Measurements from ENCODE around the gene SUPT5H. TPM values are rescaled to one million over a fixed set of nuclear protein-coding genes. Genes with fewer than 3 reads are reported as not detected.

The SUPT5H gene
- total RNA-seq, 5 donors from 2014 or later (not counting 1 experiment from before 2014, with no cell fraction given): 180 to 301 (median 194) TPM

DNA sequence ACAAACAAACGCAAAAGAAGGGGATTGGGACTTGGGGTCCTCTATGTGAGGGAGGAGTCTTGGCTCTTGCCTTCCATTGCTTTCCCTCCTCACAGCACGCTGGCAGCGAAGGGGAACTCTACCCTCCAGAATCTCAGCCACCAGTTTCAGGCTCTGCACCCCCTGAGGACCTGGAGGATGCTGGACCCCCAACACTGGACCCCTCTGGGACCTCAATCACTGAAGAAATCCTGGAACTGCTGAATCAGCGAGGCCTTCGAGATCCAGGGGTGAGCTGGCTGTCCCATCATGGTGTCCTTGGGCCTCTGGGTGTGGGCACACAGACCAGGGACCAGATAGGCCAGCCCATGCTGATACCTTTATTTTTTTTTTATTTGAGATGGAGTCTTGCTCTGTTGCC is 23.4 kb upstream of the SUPT5H start:
- H3K4me1 ChIP-seq (ENCODE audit: control insufficient read depth in 1 of 2, extremely low read depth in 1 of 2, insufficient read depth in 2 of 2, low read length in 2 of 2): no peaks in the 10 kb centered on the region
- Mint-ChIP-seq H3K9me3 (no peaks in the 10 kb centered on the region), H3K36me3 (peaks cover 18% of the 10 kb centered on the region), H3K27ac (peak overlapping the region in 1 of 2 donors; percentile 55), H3K27me3 (no peaks in the 10 kb centered on the region), H3K4me1 (peaks cover 0 to 2% (median 0%) of the 10 kb centered on the region in 3 donors), H3K4me3 (no peak overlapping the region)
- ATAC-seq (replicated peaks in 1 of 4) (no peak), DNase-seq (no peak)
- no peak overlapping the region for H3K4me3 ChIP-seq (ENCODE audit: control insufficient read depth in 1 of 2, extremely low read depth in 1 of 2, low read length in 1 of 2)
- POLR2A ChIA-PET: no interaction called here
- H3K9me3 ChIP-seq: no peaks in the 10 kb centered on the region
- CTCF ChIA-PET: no interaction called here
- H3K36me3 ChIP-seq (ENCODE audit: control insufficient read depth in 2 of 2, extremely low read depth in 1 of 2, insufficient read depth in 1 of 2, low read length in 1 of 2): peaks cover 19 to 40% of the 10 kb centered on the region in 2 donors
- no peaks in the 10 kb centered on the region for H3K27me3 ChIP-seq (replicated peaks in 1 of 2; ENCODE audit: control insufficient read depth in 2 of 2, extremely low read depth in 1 of 2, insufficient read depth in 2 of 2, low read length in 1 of 2)
- H3K27ac ChIP-seq (ENCODE audit: low read length): no peak overlapping the region
- WGBS (ENCODE audit: insufficient coverage): 100% methylated on average over 2 of the region's 5 CpGs

DNA sequence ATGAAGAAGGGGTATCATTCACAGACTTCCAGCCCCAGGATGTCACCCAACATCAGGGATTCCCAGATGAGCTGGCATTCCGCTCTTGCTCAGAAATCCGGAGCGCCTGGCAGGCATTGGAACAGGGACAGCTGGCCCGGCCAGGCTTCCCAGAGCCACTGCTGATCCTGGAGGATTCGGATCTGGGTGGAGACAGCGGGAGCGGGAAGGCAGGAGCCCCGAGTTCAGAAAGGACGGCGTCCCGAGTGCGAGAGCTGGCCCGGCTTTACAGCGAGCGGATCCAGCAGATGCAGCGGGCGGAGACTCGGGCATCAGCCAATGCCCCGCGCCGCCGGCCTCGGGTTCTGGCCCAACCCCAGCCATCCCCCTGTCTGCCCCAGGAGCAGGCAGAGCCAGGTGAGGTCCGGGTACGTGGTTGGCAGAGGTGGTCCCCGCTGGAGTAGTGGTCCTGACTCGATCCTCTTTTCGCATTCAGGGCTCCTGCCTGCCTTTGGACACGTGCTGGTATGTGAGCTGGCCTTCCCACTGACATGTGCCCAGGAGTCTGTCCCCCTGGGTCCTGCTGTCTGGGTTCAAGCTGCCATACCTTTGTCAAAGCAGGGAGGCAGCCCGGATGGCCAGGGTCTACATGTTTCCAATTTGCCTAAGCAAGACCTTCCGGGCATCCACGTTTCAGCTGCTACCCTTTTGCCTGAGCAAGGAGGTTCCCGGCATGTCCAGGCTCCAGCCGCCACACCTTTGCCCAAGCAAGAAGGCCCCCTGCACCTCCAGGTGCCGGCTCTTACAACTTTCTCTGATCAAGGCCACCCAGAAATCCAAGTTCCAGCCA is 21.9 kb upstream of the SUPT5H start:
- DNase-seq (no peak), ATAC-seq (replicated peaks in 1 of 4) (no peak)
- H3K9me3 ChIP-seq: no peaks in the 10 kb centered on the region
- no peak overlapping the region for H3K4me3 ChIP-seq (ENCODE audit: control insufficient read depth in 1 of 2, extremely low read depth in 1 of 2, low read length in 1 of 2)
- H3K4me1 ChIP-seq (ENCODE audit: control insufficient read depth in 1 of 2, extremely low read depth in 1 of 2, insufficient read depth in 2 of 2, low read length in 2 of 2): no peaks in the 10 kb centered on the region
- H3K27ac Mint-ChIP-seq: no peak overlapping the region
- H3K27ac ChIP-seq (ENCODE audit: low read length): no peak overlapping the region
- no peaks in the 10 kb centered on the region for H3K27me3 Mint-ChIP-seq
- H3K27me3 ChIP-seq (replicated peaks in 1 of 2; ENCODE audit: control insufficient read depth in 2 of 2, extremely low read depth in 1 of 2, insufficient read depth in 2 of 2, low read length in 1 of 2): no peaks in the 10 kb centered on the region
- CTCF ChIA-PET: interaction anchor here in 1 of 2 donors (0.6 kb wide), 1 partner anchor 11 kb away, joined by 3 read pairs; the partner anchor contains the start of gene PLEKHG2
- H3K4me3 Mint-ChIP-seq: no peak overlapping the region
- H3K36me3 Mint-ChIP-seq: peaks cover 16% of the 10 kb centered on the region
- peaks cover 16 to 33% of the 10 kb centered on the region in 2 donors for H3K36me3 ChIP-seq (ENCODE audit: control insufficient read depth in 2 of 2, extremely low read depth in 1 of 2, insufficient read depth in 1 of 2, low read length in 1 of 2)
- H3K9me3 Mint-ChIP-seq: no peaks in the 10 kb centered on the region
- no peaks in the 10 kb centered on the region for H3K4me1 Mint-ChIP-seq
- POLR2A ChIA-PET: interaction anchor here in 1 of 2 donors (1.8 kb wide), 1 partner anchor 12 kb away, joined by 6 read pairs; the partner anchor contains the start of gene RPS16
- WGBS (ENCODE audit: insufficient coverage): 89% methylated on average over 35 of the region's 35 CpGs

DNA sequence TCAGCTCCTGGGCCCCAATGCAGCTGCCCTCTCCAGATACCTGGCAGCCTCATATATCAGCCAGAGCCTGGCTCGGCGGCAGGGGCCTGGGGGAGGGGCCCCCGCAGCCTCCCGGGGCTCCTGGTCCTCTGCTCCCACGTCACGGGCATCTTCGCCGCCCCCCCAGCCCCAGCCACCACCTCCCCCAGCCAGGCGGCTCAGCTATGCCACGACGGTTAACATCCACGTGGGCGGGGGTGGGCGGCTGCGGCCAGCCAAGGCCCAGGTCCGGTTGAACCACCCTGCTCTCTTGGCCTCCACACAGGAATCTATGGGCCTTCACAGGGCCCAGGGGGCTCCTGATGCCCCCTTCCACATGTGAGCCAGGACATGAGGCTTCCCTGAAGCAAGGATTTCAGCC is 20.4 kb upstream of the SUPT5H start:
- no peak for DNase-seq
- Histone ChIP-seq H3K36me3 (ENCODE audit: control insufficient read depth in 2 of 2, extremely low read depth in 1 of 2, insufficient read depth in 1 of 2, low read length in 1 of 2) (peaks cover 16 to 24% of the 10 kb centered on the region in 2 donors), H3K27ac (ENCODE audit: low read length) (no peak overlapping the region), H3K4me3 (ENCODE audit: control insufficient read depth in 1 of 2, extremely low read depth in 1 of 2, low read length in 1 of 2) (no peak overlapping the region), H3K4me1 (ENCODE audit: control insufficient read depth in 1 of 2, extremely low read depth in 1 of 2, insufficient read depth in 2 of 2, low read length in 2 of 2) (no peaks in the 10 kb centered on the region), H3K9me3 (no peaks in the 10 kb centered on the region), H3K27me3 (replicated peaks in 1 of 2; ENCODE audit: control insufficient read depth in 2 of 2, extremely low read depth in 1 of 2, insufficient read depth in 2 of 2, low read length in 1 of 2) (no peaks in the 10 kb centered on the region)
- Mint-ChIP-seq H3K4me3 (no peak overlapping the region), H3K27ac (no peak overlapping the region), H3K4me1 (peaks cover 0 to 1% (median 0%) of the 10 kb centered on the region in 3 donors), H3K9me3 (no peaks in the 10 kb centered on the region), H3K27me3 (no peaks in the 10 kb centered on the region), H3K36me3 (peaks cover 8% of the 10 kb centered on the region)
- 90% methylated on average over 16 of the region's 16 CpGs for WGBS (ENCODE audit: insufficient coverage)
- POLR2A ChIA-PET: interaction anchor here in 1 of 2 donors (1.8 kb wide), 1 partner anchor 11 kb away, joined by 6 read pairs; the partner anchor contains the start of gene RPS16
- CTCF ChIA-PET: no interaction called here
- no peak for ATAC-seq (replicated peaks in 1 of 4)

DNA sequence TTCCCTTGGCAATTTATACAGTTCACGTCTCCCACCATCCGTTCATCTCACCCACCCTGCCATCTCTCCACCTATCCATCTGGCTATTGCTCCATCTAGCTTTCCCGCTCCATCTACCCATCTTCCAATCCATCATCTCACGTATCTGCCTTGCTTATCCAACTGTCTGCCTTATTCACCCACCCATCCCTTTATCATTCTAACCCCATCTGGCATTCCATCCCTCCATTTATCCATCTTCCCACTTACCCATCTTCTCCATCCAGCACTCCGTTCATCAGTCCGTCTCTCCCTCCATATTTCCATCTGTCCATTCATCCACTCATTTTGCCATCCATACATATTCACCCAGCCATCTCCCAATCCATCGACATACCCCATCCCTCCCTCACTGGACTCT is 19.6 kb upstream of the SUPT5H start:
- no peaks in the 10 kb centered on the region for H3K9me3 ChIP-seq
- no peak overlapping the region for H3K4me3 ChIP-seq (ENCODE audit: control insufficient read depth in 1 of 2, extremely low read depth in 1 of 2, low read length in 1 of 2)
- H3K36me3 ChIP-seq (ENCODE audit: control insufficient read depth in 2 of 2, extremely low read depth in 1 of 2, insufficient read depth in 1 of 2, low read length in 1 of 2): peaks cover 11 to 22% of the 10 kb centered on the region in 2 donors
- H3K27me3 Mint-ChIP-seq: no peaks in the 10 kb centered on the region
- H3K36me3 Mint-ChIP-seq: peaks cover 8% of the 10 kb centered on the region
- no peak overlapping the region for H3K4me3 Mint-ChIP-seq
- 89% methylated on average over 7 of the region's 7 CpGs for WGBS (ENCODE audit: insufficient coverage)
- DNase-seq: no peak
- no peak overlapping the region for H3K27ac ChIP-seq (ENCODE audit: low read length)
- ATAC-seq (replicated peaks in 1 of 4): no peak
- H3K4me1 Mint-ChIP-seq: peaks cover 0 to 6% (median 5%) of the 10 kb centered on the region in 3 donors
- H3K4me1 ChIP-seq (ENCODE audit: control insufficient read depth in 1 of 2, extremely low read depth in 1 of 2, insufficient read depth in 2 of 2, low read length in 2 of 2): peaks cover 0 to 5% of the 10 kb centered on the region in 2 experiments
- no peaks in the 10 kb centered on the region for H3K9me3 Mint-ChIP-seq
- ChIA-PET CTCF (no interaction called here), POLR2A (no interaction called here)
- no peaks in the 10 kb centered on the region for H3K27me3 ChIP-seq (replicated peaks in 1 of 2; ENCODE audit: control insufficient read depth in 2 of 2, extremely low read depth in 1 of 2, insufficient read depth in 2 of 2, low read length in 1 of 2)
- H3K27ac Mint-ChIP-seq: peak overlapping the region in 1 of 2 donors; percentile 5

DNA sequence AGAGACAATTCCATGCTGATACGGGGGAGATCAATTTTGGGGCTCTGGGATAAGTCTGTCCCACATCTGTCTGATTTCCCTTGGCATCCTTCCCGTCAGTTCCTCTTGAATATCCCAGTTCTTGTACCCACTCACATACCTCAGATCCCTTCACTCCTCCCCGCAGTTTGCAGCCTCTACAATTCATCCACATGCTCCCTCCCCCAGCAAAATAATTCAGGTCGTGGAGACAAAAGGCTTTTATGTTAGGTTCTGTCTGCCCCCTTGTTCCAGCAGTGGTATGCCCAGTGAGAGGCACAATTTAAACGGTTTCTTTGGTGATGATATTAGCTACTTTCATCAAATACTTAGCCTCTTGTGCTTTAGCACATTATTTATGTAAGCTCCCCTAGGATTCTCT is 19.2 kb upstream of the SUPT5H start:
- no peak overlapping the region for H3K4me3 ChIP-seq (ENCODE audit: control insufficient read depth in 1 of 2, extremely low read depth in 1 of 2, low read length in 1 of 2)
- H3K27me3 ChIP-seq (replicated peaks in 1 of 2; ENCODE audit: control insufficient read depth in 2 of 2, extremely low read depth in 1 of 2, insufficient read depth in 2 of 2, low read length in 1 of 2): no peaks in the 10 kb centered on the region
- H3K27ac Mint-ChIP-seq: peak overlapping the region in 1 of 2 donors; percentile 5
- POLR2A ChIA-PET: no interaction called here
- peaks cover 8% of the 10 kb centered on the region for H3K36me3 Mint-ChIP-seq
- H3K4me3 Mint-ChIP-seq: no peak overlapping the region
- no peak for ATAC-seq (replicated peaks in 1 of 4)
- no peak overlapping the region for H3K27ac ChIP-seq (ENCODE audit: low read length)
- H3K9me3 ChIP-seq: no peaks in the 10 kb centered on the region
- H3K4me1 ChIP-seq (ENCODE audit: control insufficient read depth in 1 of 2, extremely low read depth in 1 of 2, insufficient read depth in 2 of 2, low read length in 2 of 2): peaks cover 0 to 9% of the 10 kb centered on the region in 2 experiments
- no peaks in the 10 kb centered on the region for H3K27me3 Mint-ChIP-seq
- CTCF ChIA-PET: interaction anchor here in 1 of 2 donors (1.2 kb wide), 1 partner anchor 10 kb away, joined by 3 read pairs; the partner anchor contains the start of gene RPS16
- peaks cover 11 to 19% of the 10 kb centered on the region in 2 donors for H3K36me3 ChIP-seq (ENCODE audit: control insufficient read depth in 2 of 2, extremely low read depth in 1 of 2, insufficient read depth in 1 of 2, low read length in 1 of 2)
- 85% methylated on average over 3 of the region's 5 CpGs for WGBS (ENCODE audit: insufficient coverage)
- H3K9me3 Mint-ChIP-seq: no peaks in the 10 kb centered on the region
- DNase-seq: no peak
- H3K4me1 Mint-ChIP-seq: peaks cover 0 to 11% (median 10%) of the 10 kb centered on the region in 3 donors

DNA sequence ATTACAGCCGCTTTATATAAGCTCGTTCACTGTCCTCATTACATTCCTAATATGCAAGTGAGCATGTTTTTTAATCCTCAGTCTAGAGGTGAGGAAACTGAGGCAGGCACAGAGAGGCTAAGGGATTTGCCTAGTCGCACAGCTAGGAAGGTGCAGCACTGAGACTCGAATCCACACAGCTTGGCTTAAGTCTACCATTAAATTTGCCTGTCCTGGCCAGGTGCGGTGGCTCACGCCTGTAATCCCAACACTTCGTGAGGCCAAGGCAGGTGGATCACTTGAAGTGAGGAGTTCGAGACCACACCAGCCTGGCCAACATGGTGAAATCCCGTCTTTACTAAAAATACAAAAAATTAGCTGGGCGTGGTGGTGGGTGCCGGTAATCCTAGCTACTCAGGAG is 17.7 kb upstream of the SUPT5H start:
- no peaks in the 10 kb centered on the region for H3K9me3 ChIP-seq
- no peak overlapping the region for H3K4me3 ChIP-seq (ENCODE audit: control insufficient read depth in 1 of 2, extremely low read depth in 1 of 2, low read length in 1 of 2)
- ATAC-seq (replicated peaks in 1 of 4) (no peak), DNase-seq (no peak)
- Mint-ChIP-seq H3K36me3 (peaks cover 13% of the 10 kb centered on the region), H3K4me3 (no peak overlapping the region), H3K27me3 (no peaks in the 10 kb centered on the region), H3K4me1 (peaks cover 0 to 17% (median 16%) of the 10 kb centered on the region in 3 donors), H3K9me3 (no peaks in the 10 kb centered on the region), H3K27ac (no peak overlapping the region)
- H3K27ac ChIP-seq (ENCODE audit: low read length): no peak overlapping the region
- H3K36me3 ChIP-seq (ENCODE audit: control insufficient read depth in 2 of 2, extremely low read depth in 1 of 2, insufficient read depth in 1 of 2, low read length in 1 of 2): peaks cover 11 to 22% of the 10 kb centered on the region in 2 donors
- POLR2A ChIA-PET: interaction anchor here (0.6 to 1.1 kb wide), 3 partner anchors 16 to 993 kb away, joined by 3 to 7 read pairs (median 3); partner anchors contain the start of genes MED29 (in 1 of the 2) and PAF1 (in 1 of the 2)
- H3K27me3 ChIP-seq (replicated peaks in 1 of 2; ENCODE audit: control insufficient read depth in 2 of 2, extremely low read depth in 1 of 2, insufficient read depth in 2 of 2, low read length in 1 of 2): no peaks in the 10 kb centered on the region
- 100% methylated on average over 4 of the region's 11 CpGs for WGBS (ENCODE audit: insufficient coverage)
- peaks cover 0 to 12% of the 10 kb centered on the region in 2 experiments for H3K4me1 ChIP-seq (ENCODE audit: control insufficient read depth in 1 of 2, extremely low read depth in 1 of 2, insufficient read depth in 2 of 2, low read length in 2 of 2)
- CTCF ChIA-PET: no interaction called here
